Activated CD4-positive, alpha-beta T cell treated with anti-CD3 and anti-CD28 coated beads, Interleukin-10, Interleukin-2, amounts not matched to agents 100 ng/mL and 50 ng/mL, durations not matched to agents 16 hours and 8 hours (primary cell): ENCODE results near the gene DIPK1B.
"Not testable (repeated sequence)": the region's sequence is repeated elsewhere in the genome, so short reads cannot be mapped to it uniquely, and the experiment has no call there.

Experiments
- DNase-seq: peaks from one replicate; pipeline ENCODE4 v3.0.0-alpha.2; 2020

The DIPK1B gene

GRCh38 chr9:136755302-136756133, 43.1 kb downstream of the DIPK1B start:
- not testable (repeated sequence) for DNase-seq

DNA sequence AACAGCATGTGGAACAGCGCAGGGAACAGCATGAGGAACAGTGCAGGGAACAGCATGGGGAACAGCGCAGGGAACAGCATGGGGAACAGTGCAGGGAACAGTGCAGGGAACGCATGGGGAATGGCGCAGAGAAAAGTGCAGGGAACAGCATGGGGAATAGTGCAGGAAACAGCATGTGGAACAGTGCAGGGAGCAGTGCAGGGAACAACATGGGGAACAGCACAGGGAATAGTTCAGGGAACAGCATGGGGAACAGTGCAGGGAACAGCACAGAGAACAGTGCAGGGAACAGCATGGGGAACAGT, 43.7 kb downstream of the DIPK1B start:
- DNase-seq = no peak

GRCh38 chr9:136756836-136757235, 44.5 kb downstream of the DIPK1B start:
- DNase-seq = no peak

DNA sequence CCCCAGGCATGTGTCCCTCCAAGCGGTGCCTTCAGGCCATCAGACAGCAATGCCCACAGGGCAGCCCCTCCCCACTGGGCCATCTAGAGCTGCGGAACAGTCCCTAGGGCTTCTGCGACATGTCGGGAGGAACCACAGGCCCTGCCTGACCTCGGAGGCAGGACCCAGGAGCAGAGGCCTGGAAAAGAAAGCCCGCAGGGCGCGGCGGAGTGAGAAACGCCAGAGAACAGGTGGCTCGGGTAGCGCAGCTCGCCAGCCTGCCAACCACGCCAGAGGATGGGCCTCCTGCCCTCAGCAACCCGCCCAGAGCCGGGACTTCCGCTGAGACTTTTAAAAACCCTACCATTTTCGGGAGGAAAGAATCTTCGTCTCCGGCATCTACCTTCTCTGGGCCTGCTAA, 45.0 kb downstream of the DIPK1B start:
- DNase-seq = no peak

DNA sequence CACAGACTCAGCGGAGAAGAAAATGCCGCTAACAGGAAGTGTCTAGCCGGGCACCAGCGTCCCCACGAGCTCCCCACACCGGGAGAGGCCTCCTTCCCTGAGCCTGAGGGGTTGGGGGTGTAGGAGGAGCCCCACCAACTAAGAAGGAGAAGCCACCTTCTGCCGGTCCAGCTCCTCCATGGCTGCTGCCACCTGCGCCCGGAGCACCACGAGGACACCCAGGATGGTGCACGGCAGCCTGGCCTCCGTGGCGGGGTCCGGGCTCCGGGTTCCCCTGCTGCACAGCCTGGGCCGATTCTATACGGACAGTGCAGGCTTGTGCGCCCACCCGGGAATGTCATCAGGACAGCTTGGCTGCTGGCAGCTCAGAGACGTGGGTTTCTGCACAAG, 45.4 kb downstream of the DIPK1B start:
- DNase-seq = no peak

DNA sequence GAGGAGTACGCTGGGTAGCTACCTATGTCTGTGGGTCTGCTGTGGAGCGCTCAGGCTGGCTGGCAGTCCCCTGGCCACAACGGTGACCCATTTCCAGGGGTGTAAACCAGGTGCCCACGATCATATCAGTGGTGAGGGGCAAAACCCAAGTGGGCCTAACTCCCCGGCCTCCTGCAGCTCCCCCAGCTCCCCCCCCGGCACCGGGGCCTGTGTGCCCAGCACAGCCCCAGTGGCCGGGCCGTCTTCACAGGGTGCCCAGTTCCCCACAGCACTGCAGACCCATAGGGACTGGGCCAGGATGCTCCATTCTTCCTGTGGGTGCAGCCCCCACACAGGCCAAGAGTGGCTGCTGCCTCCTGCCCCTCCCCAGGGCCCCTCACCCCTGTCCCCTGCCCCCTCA, 46.6 kb downstream of the DIPK1B start:
- DNase-seq = no peak

- no peak for DNase-seq
These were observed 47.3 kb downstream of the DIPK1B start for GRCh38 chr9:136759436-136760325.

DNA sequence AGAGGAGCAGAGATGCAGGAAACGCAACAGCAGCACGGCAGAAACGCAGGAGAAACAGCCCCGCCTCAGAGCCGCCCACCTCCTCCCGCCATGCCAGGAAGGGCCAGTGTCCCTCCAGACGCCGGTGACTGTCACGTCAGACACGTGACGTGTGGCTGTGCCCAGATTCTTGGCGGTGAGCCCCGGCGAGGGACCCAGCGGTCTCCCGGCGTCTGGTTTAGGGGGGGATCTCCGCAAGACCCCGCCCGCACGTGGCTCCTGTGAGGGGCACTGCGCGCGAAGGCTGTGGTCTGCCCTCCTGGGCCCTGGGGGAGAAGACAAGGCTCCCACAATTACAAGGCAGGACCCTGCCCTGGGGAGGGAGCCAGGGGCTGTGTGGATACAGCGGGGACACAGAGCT, 48.1 kb downstream of the DIPK1B start:
- DNase-seq = no peak

GRCh38 chr9:136760834-136761544, 48.6 kb downstream of the DIPK1B start:
- peak; percentile 47 for DNase-seq

- no peak for DNase-seq
These were observed 49.2 kb downstream of the DIPK1B start for GRCh38 chr9:136761545-136761981.

- no peak for DNase-seq
These were observed 49.9 kb downstream of the DIPK1B start for GRCh38 chr9:136762221-136762691.

GRCh38 chr9:136762915-136763648, 50.7 kb downstream of the DIPK1B start:
- peak; percentile 69 for DNase-seq

DNA sequence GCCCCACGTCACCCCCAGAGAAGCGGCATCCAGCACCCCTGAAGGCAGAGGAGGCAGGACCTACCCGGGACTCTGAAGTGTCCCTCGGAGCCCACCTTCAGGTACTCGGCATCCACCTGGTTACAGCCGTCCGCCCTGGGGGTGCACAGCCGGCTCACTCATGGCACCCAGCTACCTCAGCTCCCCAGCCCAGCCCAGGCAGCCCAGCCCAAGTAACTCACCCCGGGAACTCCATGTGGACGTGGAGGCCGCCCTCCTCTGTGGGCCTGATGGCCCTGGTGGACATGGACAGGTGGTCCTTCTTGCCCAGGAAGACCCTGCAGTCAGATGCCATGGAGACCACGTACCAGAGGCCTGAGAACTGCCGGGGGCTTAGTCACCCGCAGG, 51.3 kb downstream of the DIPK1B start:
- DNase-seq = no peak

GRCh38 chr9:136764301-136764891, 52.0 kb downstream of the DIPK1B start, which contains the start of gene LCN15:
Gene LCN15 (minus strand): TSS chr9:136764518. CDS start chr9:136764488, 30 bp downstream.
- DNase-seq = no peak

- DNase-seq = no peak
These were observed 52.7 kb downstream of the DIPK1B start for GRCh38 chr9:136765041-136765440.

- not testable (repeated sequence) for DNase-seq
These were observed 53.5 kb downstream of the DIPK1B start for GRCh38 chr9:136765745-136766409.

DNA sequence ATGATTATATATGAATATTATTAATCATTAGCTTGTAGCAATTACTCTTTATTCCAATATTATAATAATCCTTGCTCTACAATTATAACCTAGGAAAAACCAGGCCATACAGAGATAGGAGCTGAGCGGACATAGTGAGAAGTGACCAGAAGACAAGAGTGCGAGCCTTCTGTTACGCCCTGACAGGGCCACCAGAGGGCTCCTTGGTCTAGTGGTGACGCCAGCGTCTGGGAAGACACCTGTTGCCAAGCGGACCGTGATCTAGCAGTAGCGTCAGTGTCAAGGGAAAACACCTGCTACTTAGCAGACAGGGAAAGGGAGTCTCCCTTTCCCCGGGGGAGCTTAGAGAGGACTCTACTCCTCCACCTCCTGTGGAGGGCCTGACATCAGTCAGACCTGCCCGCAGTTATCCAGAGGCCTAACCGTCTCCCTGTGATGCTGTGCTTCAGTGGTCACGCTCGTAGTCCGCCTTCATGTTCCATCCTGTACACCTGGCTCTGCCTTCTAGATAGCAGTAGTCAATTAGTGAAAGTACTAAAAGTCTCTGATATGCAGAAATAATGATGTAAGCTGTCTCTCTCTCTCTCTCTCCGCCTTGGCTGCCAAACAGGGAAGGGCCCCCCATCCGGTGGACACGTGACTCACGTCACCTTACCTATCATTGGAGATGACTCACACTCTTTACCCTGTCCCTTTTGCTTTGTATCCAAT, 54.2 kb downstream of the DIPK1B start:
- DNase-seq = peak; percentile 60

DNA sequence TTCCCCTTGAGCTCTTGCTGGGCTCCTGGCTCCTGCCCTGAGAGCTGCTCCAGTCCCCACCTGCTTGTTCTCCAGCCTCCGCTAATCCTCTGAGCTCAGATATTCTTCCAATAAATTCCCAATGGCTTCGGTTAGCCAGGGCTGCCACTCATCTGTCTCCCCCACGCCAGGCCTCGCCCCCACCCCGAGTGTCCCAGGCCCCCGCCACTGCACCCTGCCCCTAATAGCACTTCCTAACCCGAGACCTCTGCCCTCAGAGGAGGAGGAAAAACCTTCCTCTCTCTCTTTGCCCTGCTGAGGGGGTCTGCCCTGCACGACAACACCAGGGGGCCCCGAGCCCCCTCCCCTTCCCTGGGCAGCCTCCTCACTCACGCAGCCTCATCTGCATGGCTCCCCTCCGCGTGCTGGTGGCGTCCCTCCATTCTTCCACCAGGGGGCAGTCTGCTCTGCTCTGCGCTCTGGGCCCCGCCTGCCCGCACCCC, 57.4 kb downstream of the DIPK1B start:
- peak; percentile 61 for DNase-seq

- DNase-seq = no peak
These were observed 59.6 kb downstream of the DIPK1B start for GRCh38 chr9:136771907-136772415.

DNA sequence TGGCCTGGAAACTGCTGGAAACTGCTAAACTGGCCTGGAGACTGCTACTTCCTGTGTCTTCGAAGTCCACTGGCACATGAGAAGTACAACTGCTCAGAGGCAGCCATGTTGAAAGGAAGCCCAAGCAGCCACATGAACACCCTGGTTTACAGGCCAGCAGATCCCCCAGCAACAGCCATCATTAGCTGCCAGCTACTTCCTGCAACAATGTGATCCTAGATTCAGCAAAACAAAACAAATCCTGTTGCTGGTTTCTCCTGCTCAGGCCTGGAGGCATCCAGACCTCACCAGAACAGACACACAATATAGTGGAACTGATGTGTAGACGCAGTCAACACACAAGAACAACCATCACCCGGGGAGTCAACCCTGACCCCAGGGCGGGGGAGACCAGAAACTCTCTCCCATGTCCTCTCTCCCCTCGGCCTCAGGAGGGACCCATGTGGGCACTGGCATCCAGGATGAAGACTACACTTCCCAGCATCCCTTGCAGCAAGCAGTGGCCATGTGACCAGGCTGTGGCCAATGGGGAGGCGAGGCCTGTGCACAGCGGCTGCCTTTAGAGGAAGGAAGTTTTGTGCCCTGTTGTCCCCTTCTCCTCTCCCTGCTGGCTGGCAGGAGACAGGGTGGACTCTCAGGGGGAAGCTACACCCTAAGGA, 61.1 kb downstream of the DIPK1B start:
- DNase-seq = peak; percentile 48
